DMS153 treated with DMSO at 0.1 percent for 48 hours (cell line): ENCODE results near the gene CDIP1.

Experiments used
- DNase-seq: peaks from one replicate; lab custom pipeline; 2025; ENCODE audit not compliant: unreplicated experiment; lab: John Stamatoyannopoulos, UW

The CDIP1 gene

GRCh38 chr16:4494746-4495490, 43.7 kb downstream of the CDIP1 start:
- DNase-seq, result no peak

- DNase-seq, result no peak
Measured at GRCh38 chr16:4491898-4492297, 46.7 kb downstream of the CDIP1 start.

- DNase-seq, result no peak
Measured at GRCh38 chr16:4489030-4489429, 49.5 kb downstream of the CDIP1 start.

DNA sequence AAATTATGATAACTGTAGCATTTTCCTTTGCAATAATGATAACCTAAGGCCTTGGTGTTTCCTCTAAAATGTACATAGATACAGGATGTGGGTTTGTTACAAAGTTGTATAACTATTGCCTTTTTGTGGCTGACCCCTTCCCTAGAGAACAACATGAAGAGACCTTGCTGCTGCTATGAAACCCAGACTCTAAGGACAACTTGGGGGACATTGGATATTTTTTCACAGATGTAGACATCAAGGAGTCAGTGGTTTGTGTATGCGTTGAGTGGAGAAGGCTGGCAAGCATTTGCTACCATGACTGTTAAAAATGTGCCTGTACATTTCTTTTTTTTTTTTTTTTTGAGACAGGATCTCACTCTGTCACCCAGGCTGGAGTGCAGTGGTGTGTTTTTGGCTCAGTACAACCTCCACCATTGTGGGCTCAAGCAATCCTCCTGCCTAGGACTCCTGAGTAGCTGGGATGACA, 50.0 kb downstream of the CDIP1 start:
- DNase-seq, result no peak

DNA sequence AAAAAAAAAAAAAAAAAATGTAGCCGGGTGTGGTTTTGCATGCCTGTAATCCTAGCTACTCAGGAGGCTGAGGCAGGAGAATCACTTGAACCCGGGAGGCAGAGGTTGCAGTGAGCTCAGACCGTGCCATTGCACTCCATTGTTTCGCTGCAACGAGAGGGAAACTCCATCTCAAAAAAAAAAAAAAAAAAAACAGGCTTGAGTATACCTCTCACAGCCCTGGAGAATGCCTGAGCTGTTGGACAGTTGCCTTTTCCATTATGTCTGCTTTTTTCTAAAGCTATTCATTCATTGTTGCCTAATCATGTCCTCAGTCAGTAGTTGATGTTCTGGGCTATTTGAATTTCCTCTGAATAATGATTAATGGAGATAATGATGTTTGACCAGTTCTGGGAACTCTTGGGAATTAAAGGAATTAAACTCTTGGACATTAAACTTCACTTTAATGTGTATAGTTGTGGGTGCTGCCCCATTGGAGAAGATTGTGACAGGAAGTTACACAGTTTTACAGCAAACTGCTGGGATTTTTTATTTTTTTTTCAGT, 50.5 kb downstream of the CDIP1 start:
- DNase-seq, result no peak

GRCh38 chr16:4486126-4486893, 52.3 kb downstream of the CDIP1 start:
- no peak for DNase-seq

DNA sequence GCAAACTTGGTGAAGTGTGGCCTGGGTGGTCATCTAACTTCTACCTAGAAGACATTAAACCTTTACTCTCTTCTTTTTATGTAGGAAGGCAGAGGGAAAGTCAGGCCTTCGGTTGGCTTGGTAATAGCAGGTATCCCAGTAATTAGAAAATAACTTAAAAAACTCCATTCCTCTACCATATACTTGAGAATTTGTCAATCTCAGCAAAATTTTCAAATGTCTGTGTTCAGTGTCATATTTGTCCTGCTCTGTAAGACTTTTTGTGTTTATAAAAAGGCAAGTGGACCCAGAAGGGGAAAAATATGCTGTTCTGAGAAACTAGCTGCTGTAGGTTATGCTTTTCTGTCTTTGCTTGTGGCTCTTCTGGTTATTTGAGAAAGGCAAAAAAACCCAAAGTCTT, 56.6 kb downstream of the CDIP1 start:
- DNase-seq, result no peak

DNA sequence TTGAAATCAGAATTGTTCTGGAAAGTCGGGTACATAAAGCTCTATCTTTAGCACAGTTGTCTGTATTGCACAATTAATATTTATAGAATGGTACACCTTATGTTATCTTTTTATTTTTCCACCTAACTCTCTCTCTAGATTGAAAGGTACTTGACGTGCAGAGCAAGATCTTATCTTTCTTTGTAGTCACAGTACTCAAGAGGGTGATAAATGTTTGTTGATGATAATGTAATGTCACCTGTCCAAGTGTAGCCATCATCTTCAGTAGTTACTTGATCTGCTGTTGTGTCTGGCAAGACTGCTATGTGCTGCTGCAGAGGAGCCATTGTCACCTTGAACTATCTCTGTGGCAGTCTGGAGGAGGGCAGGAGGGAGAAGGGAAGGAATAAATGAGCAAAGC, 57.0 kb downstream of the CDIP1 start:
- no peak for DNase-seq

- DNase-seq, result peak; percentile 36
Measured at GRCh38 chr16:4477966-4478365, 60.6 kb downstream of the CDIP1 start.

DNA sequence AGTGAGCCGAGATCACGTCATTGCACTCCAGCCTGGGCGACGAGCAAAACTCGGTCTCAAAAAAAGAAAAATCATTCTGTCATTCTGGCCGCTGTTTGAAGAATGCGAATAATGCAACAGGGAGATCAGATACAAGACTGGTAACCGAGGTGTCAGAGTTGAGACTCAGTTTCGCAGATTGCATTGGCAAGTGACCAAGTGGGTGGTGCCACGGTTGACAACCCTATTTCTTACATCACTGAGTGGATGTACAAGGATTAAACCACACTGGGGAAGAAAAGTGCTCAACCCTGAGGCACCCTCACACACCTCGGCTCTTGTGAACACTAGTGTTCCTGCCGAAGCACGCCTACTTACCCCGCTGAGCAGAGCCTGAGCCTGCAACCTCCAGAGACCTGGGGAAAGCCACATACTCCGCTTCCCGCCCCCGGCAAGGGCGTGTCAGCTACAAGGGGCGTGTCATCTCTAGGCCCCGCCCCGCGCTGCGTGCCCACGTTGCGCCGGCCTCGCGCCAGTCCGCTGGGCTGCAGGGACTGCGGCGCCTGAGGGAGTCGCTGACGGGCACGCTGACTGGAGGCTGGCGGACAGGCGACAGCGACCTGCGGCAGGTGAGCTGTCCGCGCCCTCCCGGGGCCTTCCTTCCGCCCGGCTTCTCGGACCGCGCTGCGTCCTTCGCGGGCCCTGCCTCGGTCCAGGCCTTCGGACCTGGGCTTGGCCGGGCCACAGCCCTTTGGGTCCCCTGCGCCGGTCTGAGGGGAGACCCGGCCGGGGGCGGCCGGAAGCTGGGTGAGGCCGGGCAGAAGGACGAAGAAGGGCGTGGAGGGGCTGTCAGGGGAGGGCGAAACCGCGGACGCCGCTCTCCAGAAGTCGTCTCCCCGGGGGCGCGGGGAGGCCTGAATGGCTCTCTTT, 62.4 kb downstream of the CDIP1 start, which contains the start of gene HMOX2:
Gene HMOX2 (plus strand): TSS at position 519 of the 909 bp plus-strand sequence. CDS start 29,127 bp downstream, outside the sequence.
- peak; percentile 92 for DNase-seq

DNA sequence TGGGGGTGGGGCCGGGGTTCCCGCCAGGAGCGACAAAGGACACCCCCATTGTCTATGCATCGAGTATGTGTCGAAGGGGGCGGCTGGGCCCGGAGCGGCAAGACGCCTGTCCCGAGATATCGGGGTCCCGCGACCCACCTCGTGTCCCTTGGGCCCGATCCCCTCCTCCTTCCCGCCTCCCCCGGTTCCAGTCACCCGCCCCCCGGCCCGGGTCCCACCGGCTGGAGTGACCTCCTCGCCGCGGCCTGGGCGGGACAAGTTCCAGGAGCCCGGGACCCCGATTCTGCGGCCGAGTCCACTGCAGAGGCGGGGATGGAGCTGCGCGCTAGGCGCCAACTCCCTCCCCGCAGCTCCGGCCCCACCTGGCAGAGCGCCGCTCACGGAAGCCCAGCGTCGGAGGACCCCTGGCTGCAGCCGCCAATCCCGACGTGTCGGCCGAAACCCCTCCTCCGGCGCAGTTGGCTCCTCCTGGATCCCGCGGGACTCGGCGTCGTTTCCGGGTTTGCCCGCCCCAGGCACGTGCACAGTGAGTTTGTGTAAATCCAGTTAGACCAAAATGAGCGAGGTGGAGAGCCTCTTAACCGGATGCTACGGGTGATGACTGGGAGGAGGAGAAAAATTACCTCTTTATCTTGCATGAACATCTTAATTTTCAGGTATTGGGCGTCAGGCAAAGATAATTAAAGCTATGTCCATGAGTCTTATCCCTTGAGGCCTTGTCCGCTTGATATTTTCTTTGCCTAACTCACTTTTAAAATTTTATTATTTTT, 64.2 kb downstream of the CDIP1 start, which contains the start of gene NMRAL1:
Gene NMRAL1 (minus strand): TSS at position 434 of the 770 bp plus-strand sequence. CDS start 493 bp downstream, outside the sequence.
- DNase-seq, result peak; percentile 93

DNA sequence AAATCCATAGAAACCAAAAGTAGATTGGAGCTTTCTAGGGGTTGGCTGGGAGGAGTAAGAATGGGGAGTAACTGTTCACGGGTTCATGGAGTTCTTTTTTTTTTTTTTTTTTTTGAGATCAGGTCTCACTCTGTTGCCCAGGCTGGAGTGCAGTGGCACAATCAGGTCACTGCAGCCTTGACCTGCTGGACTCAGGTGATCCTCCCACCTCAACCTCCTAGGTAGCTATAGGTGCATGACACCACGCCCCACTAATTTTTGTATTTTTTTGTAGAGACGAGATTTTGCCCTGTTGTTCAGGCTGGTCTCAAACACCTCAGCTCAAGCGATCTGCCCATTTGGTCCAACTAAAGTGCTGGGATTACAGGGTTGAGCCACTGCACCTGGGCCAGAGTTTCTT, 65.7 kb downstream of the CDIP1 start:
- DNase-seq, result no peak

- DNase-seq, result no peak
Measured at GRCh38 chr16:4471869-4472268, 66.7 kb downstream of the CDIP1 start.

- no peak for DNase-seq
Measured at GRCh38 chr16:4468972-4469371, 69.6 kb downstream of the CDIP1 start.

DNA sequence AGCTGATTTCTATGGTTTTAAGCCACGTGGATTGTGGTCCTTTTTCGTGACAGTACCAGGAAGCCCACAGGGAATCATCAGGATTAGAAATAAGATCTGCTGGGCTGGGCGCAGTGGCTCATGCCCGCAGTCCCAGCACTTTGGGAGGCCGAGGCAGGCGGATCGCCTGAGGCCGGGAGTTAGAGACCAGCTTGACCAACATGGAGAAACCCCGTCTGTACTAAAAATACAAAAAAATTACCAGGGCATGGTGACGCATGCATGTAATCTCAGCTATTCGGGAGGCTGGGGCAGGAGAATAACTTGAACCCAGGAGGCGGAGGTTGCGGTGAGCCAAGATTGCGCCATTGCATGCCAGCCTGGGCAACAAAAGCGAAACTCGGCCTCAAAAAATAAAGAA, 70.7 kb downstream of the CDIP1 start:
- DNase-seq, result no peak

- no peak for DNase-seq
Measured at GRCh38 chr16:4465977-4466779, 72.4 kb downstream of the CDIP1 start.

DNA sequence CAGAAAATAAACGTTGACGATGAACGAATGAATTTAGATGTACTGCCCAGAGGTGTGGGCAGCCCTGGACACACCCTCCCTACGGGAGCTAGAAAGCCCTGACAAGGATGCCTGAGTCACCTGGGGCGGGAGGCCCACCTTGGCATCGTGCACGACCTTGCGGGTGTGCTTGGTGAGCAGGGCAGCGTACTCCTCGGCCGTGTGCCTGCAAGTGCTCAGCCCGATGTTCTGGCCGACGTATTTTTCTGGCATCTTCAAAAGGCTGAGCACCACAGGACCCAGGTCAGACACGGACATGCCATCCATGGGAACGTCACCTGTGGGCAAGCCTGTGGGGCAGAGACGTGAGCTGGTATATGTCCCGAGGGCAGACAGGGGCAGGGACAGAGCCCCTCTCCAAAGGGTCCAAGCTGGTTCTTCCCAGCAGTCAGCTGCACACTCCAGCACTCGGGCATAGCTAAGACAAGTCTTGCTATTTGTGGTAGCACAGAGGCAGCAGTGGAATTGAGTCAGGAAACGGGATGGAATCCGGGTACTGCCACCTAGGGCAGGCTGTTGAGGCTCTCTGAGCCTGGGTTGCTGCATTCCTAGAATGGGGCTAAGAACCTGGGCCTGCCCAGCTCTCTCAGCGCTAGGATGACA, 74.9 kb downstream of the CDIP1 start:
- no peak for DNase-seq

DNA sequence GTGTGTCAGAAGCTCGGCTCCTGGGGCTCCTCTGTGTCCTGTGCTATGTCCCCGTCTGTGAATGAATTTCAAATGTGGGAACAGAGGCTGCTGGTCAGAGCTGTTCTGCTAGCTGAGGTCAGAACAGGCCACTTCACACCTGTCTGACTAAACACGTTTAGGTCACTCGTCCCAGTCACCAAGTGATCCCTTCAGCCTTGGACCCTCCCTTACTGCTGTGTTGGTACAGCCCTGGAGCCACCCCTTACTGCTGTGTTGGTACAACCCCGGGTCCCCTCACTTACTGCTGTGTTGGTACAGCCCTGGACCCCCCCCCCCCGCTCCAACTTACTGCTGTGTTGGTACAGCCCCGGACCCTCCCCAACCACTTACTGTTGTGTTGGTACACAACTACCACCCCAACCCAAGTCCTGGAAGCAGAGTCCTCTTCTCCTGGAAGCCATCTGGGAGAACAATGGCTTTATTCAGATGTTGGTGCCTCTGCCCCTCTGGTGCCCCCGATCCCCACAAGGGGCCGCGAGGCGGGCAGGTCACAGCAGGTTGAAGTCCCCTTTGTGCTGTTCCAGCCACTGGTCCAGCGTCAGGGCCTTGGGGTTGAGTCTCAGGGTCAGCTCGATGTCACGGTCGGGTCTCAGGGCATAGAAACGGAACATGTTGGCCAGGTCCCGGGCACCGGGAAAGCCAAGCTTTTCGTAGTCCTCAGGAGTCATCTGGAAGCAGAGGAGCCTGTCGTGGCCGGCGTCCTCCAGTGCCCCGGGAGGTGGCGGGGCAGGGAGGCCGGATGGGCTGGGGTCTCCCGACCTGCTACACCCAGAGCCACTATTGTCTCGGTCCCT, 77.1 kb downstream of the CDIP1 start:
- no peak for DNase-seq
